Trophoblast cell (in vitro differentiated cells and primary cell): Measurements from ENCODE around the gene MRPL46.
"Not testable (repeated sequence)": the region's sequence is repeated elsewhere in the genome, so short reads cannot be mapped to it uniquely, and the experiment has no call there.

Experiments
- DNase-seq, 2 donors: peaks; one replicate each; pipeline ENCODE4 v3.0.0-alpha.2; 2016
- H2AFZ ChIP-seq: 2 replicates; pipeline ENCODE4 v1.6.1; 2013; ENCODE audit warnings: low read length, moderate library complexity, mild to moderate bottlenecking; ENCODE audit not compliant: insufficient read depth, poor library complexity
- H2AK5ac ChIP-seq: 2 replicates; pipeline ENCODE4 v1.6.1; 2013; ENCODE audit warnings: mild to moderate bottlenecking, low read length
- H2BK120ac ChIP-seq: 2 replicates; pipeline ENCODE4 v1.6.1; 2013; ENCODE audit warnings: low read length, mild to moderate bottlenecking, moderate library complexity; ENCODE audit not compliant: insufficient read depth, poor library complexity
- H2BK12ac ChIP-seq: 2 replicates; pipeline ENCODE4 v1.6.1; 2013; ENCODE audit warnings: mild to moderate bottlenecking, low read length, moderate library complexity
- H2BK5ac ChIP-seq: 2 replicates; pipeline ENCODE4 v1.6.1; 2013; ENCODE audit warnings: low read length, low read depth, moderate library complexity, mild to moderate bottlenecking; ENCODE audit not compliant: poor library complexity
- H3K14ac ChIP-seq: 2 replicates; pipeline ENCODE4 v1.6.1; 2013; ENCODE audit warnings: mild to moderate bottlenecking, low read length
- H3K18ac ChIP-seq: 2 replicates; pipeline ENCODE4 v1.6.1; 2013; ENCODE audit warnings: mild to moderate bottlenecking, low read length
- H3K23ac ChIP-seq: 2 replicates; pipeline ENCODE4 v1.6.1; 2013; ENCODE audit warnings: low read length
- H3K27ac ChIP-seq: 2 replicates; pipeline ENCODE4 v1.5.1; 2013; ENCODE audit warnings: low read depth, mild to moderate bottlenecking, inconsistent platforms, low read length, moderate library complexity
- H3K27me3 ChIP-seq: 2 replicates; pipeline ENCODE4 v1.6.1; 2013; ENCODE audit warnings: inconsistent platforms, mild to moderate bottlenecking, low read length, moderate library complexity; ENCODE audit not compliant: insufficient read depth
- H3K36me3 ChIP-seq, 2 experiments: 1 replicate in 1 of 2; 2 replicates in 1 of 2; pipeline ENCODE4 v1.6.1; 2013; ENCODE audit warnings: low read length in 2 of 2, mild to moderate bottlenecking in 2 of 2, moderate library complexity in 1 of 2; ENCODE audit not compliant: insufficient read depth in 2 of 2, control insufficient read depth in 1 of 2
- H3K4ac ChIP-seq: 2 replicates; pipeline ENCODE4 v1.6.1; 2013; ENCODE audit warnings: low read depth, mild to moderate bottlenecking, low read length, moderate library complexity
- H3K4me1 ChIP-seq, 2 experiments: 1 replicate in 1 of 2; 2 replicates in 1 of 2; pipeline ENCODE4 v1.6.1; 2013; ENCODE audit warnings: low read length in 2 of 2, mild to moderate bottlenecking in 2 of 2, moderate library complexity in 1 of 2; ENCODE audit not compliant: insufficient read depth in 2 of 2, control insufficient read depth in 1 of 2
- H3K4me2 ChIP-seq: 2 replicates; pipeline ENCODE4 v1.6.1; 2013; ENCODE audit warnings: inconsistent platforms, mild to moderate bottlenecking, low read length, moderate library complexity
- H3K4me3 ChIP-seq: 2 replicates; pipeline ENCODE4 v1.5.1; 2013; ENCODE audit warnings: mild to moderate bottlenecking, low read depth, low read length, inconsistent platforms
- H3K79me1 ChIP-seq: one replicate; pipeline ENCODE4 v1.6.1; 2013; ENCODE audit warnings: low read length
- H3K79me2 ChIP-seq: 2 replicates; pipeline ENCODE4 v1.6.1; 2013; ENCODE audit warnings: low read length, mild to moderate bottlenecking; ENCODE audit not compliant: control insufficient read depth, insufficient read depth, poor library complexity
- H3K9ac ChIP-seq: 2 replicates; pipeline ENCODE4 v1.6.1; 2013; ENCODE audit warnings: mild to moderate bottlenecking, low read length
- H3K9me3 ChIP-seq: 2 replicates; pipeline ENCODE4 v1.6.1; 2013; ENCODE audit warnings: low read depth, mild to moderate bottlenecking, control low read depth, inconsistent platforms, low read length; ENCODE audit not compliant: insufficient read depth
- H4K12ac ChIP-seq: 2 replicates; pipeline ENCODE4 v1.6.1; 2013; ENCODE audit warnings: low read depth, mild to moderate bottlenecking, low read length, moderate library complexity
- H4K8ac ChIP-seq: 2 replicates; pipeline ENCODE4 v1.6.1; 2013; ENCODE audit warnings: low read depth, mild to moderate bottlenecking, low read length, moderate library complexity
- H4K91ac ChIP-seq: one replicate; pipeline ENCODE4 v1.6.1; 2013; ENCODE audit warnings: low read depth, mild to moderate bottlenecking, low read length, moderate library complexity
- WGBS: extraction: QIAGEN DNeasy Blood & Tissue Kit; methylation state at CpG from one replicate; pipeline ENCODE4 v1.1.7; 2013; ENCODE audit warnings: missing lambda C conversion rate; ENCODE audit not compliant: insufficient read length, insufficient coverage; ENCODE audit errors: extremely low coverage; 5-methylcytosine and 5-hydroxymethylcytosine counted together

Gene MRPL46

DNA sequence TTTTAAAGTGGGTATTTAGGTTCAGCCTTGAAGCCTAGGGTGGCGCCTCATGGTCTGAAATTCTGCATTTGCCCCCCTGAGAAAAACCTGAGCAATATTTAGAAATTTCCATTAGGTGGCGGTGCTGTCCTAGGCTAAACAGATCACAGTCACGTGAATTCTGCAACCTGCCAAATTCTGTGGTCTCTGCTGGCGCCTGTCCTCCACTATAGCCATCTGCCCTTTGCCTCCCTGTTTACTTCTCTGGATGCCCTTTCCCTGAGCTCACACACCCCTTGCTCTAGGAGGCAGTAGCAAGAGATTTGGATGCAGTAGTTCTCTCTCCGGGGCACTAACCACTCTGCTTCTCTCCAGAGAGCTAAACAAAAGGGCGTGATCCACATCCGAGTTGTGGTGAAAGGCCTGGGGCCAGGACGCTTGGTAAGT is 9.5 kb upstream of the MRPL46 start:
- H3K23ac ChIP-seq: no peak overlapping the region
- H3K4me1 ChIP-seq: peaks cover 0 to 3% of the 10 kb centered on the region in 2 experiments
- no peak overlapping the region for H2BK120ac ChIP-seq
- H2BK5ac ChIP-seq: no peak overlapping the region
- peak; percentile 21 to 65 for DNase-seq
- no peak overlapping the region for H3K4ac ChIP-seq
- no CpG with 5 or more reads among the region's 8 CpGs for WGBS
- no peaks in the 10 kb centered on the region for H3K79me1 ChIP-seq
- H3K14ac ChIP-seq: no peak overlapping the region
- no peak overlapping the region for H2AK5ac ChIP-seq
- peak overlapping the region; percentile 5 for H4K91ac ChIP-seq
- H3K9me3 ChIP-seq: no peaks in the 10 kb centered on the region
- H4K8ac ChIP-seq: no peak overlapping the region
- no peak overlapping the region for H3K4me3 ChIP-seq
- no peak overlapping the region for H3K27ac ChIP-seq
- no peak overlapping the region for H2BK12ac ChIP-seq
- H3K9ac ChIP-seq: no peak overlapping the region
- H3K79me2 ChIP-seq: no peaks in the 10 kb centered on the region
- no peak overlapping the region for H3K18ac ChIP-seq
- no peak overlapping the region for H2AFZ ChIP-seq
- peaks cover 20 to 36% of the 10 kb centered on the region in 2 experiments for H3K36me3 ChIP-seq
- no peak overlapping the region for H3K4me2 ChIP-seq
- no peak overlapping the region for H4K12ac ChIP-seq
- no peaks in the 10 kb centered on the region for H3K27me3 ChIP-seq

GRCh38 chr15:88473661-88474293 is 6.6 kb upstream of the MRPL46 start:
- not testable (repeated sequence) for H3K18ac ChIP-seq, H2AFZ ChIP-seq, H4K12ac ChIP-seq, H3K4me1 ChIP-seq, H2BK12ac ChIP-seq, H3K27me3 ChIP-seq, H3K27ac ChIP-seq, H3K4ac ChIP-seq, H2BK5ac ChIP-seq, H3K79me2 ChIP-seq, H4K8ac ChIP-seq, H3K9ac ChIP-seq, H4K91ac ChIP-seq, H3K23ac ChIP-seq, H2BK120ac ChIP-seq, H3K79me1 ChIP-seq, H2AK5ac ChIP-seq, H3K4me2 ChIP-seq, DNase-seq, H3K9me3 ChIP-seq, H3K4me3 ChIP-seq, H3K14ac ChIP-seq
- WGBS: no CpG with 5 or more reads among the region's 4 CpGs
- peaks cover 20 to 38% of the 10 kb centered on the region in 2 experiments for H3K36me3 ChIP-seq

DNA sequence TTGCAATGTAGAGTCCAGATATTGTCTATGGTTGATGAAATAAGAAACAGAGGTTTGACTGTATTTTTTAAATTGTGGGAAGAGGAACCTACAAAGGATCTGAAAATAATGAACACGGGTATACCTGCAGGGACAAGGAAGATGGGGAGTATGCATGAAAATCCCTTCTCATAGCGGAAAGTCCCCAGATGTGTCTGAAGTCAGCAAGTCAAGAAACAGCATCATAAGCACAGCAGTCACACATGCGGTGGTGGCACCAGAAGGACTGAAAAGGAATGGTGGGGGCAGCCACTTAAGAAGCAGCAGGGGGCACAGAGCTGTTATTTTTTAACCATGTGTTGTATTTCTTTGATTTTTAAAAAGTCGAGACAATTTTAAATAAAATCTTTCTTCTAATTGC is 5.0 kb upstream of the MRPL46 start:
- no CpG with 5 or more reads among the region's 4 CpGs for WGBS
- no peak overlapping the region for H2BK120ac ChIP-seq
- H2BK5ac ChIP-seq: no peak overlapping the region
- H3K79me1 ChIP-seq: peaks cover 7% of the 10 kb centered on the region
- no peak overlapping the region for H3K23ac ChIP-seq
- no peak overlapping the region for H2AFZ ChIP-seq
- H3K9ac ChIP-seq: no peak overlapping the region
- H3K36me3 ChIP-seq: peaks cover 12 to 30% of the 10 kb centered on the region in 2 experiments
- H3K18ac ChIP-seq: no peak overlapping the region
- peaks cover 2 to 5% of the 10 kb centered on the region in 2 experiments for H3K4me1 ChIP-seq
- H3K9me3 ChIP-seq: no peaks in the 10 kb centered on the region
- H2AK5ac ChIP-seq: no peak overlapping the region
- no peak overlapping the region for H3K4ac ChIP-seq
- H3K4me2 ChIP-seq: no peak overlapping the region
- H3K14ac ChIP-seq: no peak overlapping the region
- H4K12ac ChIP-seq: no peak overlapping the region
- no peak overlapping the region for H4K91ac ChIP-seq
- H2BK12ac ChIP-seq: no peak overlapping the region
- no peak overlapping the region for H3K27ac ChIP-seq
- peaks cover 4% of the 10 kb centered on the region for H3K79me2 ChIP-seq
- DNase-seq: no peak
- H4K8ac ChIP-seq: no peak overlapping the region
- no peaks in the 10 kb centered on the region for H3K27me3 ChIP-seq
- H3K4me3 ChIP-seq: no peak overlapping the region

GRCh38 chr15:88470625-88471372 is 3.6 kb upstream of the MRPL46 start:
- H2BK5ac ChIP-seq: no peak overlapping the region
- H3K79me2 ChIP-seq: peaks cover 6% of the 10 kb centered on the region
- H3K4me2 ChIP-seq: no peak overlapping the region
- H4K91ac ChIP-seq: no peak overlapping the region
- H2AFZ ChIP-seq: no peak overlapping the region
- no peak overlapping the region for H3K18ac ChIP-seq
- H3K4me3 ChIP-seq: no peak overlapping the region
- H3K4ac ChIP-seq: no peak overlapping the region
- H2AK5ac ChIP-seq: no peak overlapping the region
- H4K8ac ChIP-seq: no peak overlapping the region
- H3K14ac ChIP-seq: no peak overlapping the region
- peaks cover 8 to 24% of the 10 kb centered on the region in 2 experiments for H3K36me3 ChIP-seq
- peaks cover 4% of the 10 kb centered on the region in 2 experiments for H3K4me1 ChIP-seq
- peaks cover 12% of the 10 kb centered on the region for H3K79me1 ChIP-seq
- no peaks in the 10 kb centered on the region for H3K27me3 ChIP-seq
- H2BK120ac ChIP-seq: no peak overlapping the region
- no peak overlapping the region for H3K27ac ChIP-seq
- H2BK12ac ChIP-seq: no peak overlapping the region
- no peak overlapping the region for H4K12ac ChIP-seq
- no peaks in the 10 kb centered on the region for H3K9me3 ChIP-seq
- DNase-seq: no peak
- WGBS: no CpG with 5 or more reads among the region's 6 CpGs
- no peak overlapping the region for H3K9ac ChIP-seq
- H3K23ac ChIP-seq: no peak overlapping the region
